Stimulated activated memory B cell treated with anti-CD40 and anti-IgM and Interleukin-4, amounts not matched to agents 10 μg/mL and 1 μg/mL and 100 μg/mL, for 72 hours (primary cell): Measurements from ENCODE around the gene KCNIP2.

Source experiments
- ATAC-seq: fragments of 150-1000 bp; cut with Tn5 transposase; 2 replicates; pipeline ENCODE4 v1.10.0; 2021
- H3K27ac Mint-ChIP-seq: one replicate; pipeline ENCODE4 v1.8.0; 2022; ENCODE audit warnings: mild to moderate bottlenecking, mixed read lengths
- H3K27me3 Mint-ChIP-seq: one replicate; pipeline ENCODE4 v1.8.0; 2022; ENCODE audit warnings: mixed read lengths
- H3K36me3 Mint-ChIP-seq: one replicate; pipeline ENCODE4 v1.8.0; 2022; ENCODE audit warnings: mixed read lengths
- H3K4me1 Mint-ChIP-seq: one replicate; pipeline ENCODE4 v1.8.0; 2022; ENCODE audit warnings: mixed read lengths
- H3K4me3 Mint-ChIP-seq: one replicate; pipeline ENCODE4 v1.8.0; 2022; ENCODE audit warnings: mild to moderate bottlenecking, moderate library complexity, mixed read lengths
- H3K9me3 Mint-ChIP-seq: one replicate; pipeline ENCODE4 v1.8.0; 2022; ENCODE audit warnings: mixed read lengths

KCNIP2 gene

GRCh38 chr10:101867931-101868330 is 24.3 kb upstream of the KCNIP2 start:
- Mint-ChIP-seq H3K9me3 (peaks cover 10% of the 10 kb centered on the region), H3K27me3 (no peaks in the 10 kb centered on the region), H3K4me3 (no peak overlapping the region), H3K27ac (no peak overlapping the region), H3K4me1 (no peaks in the 10 kb centered on the region), H3K36me3 (peaks cover 34% of the 10 kb centered on the region)
- no peak for ATAC-seq

- no peak for ATAC-seq
- Mint-ChIP-seq H3K27me3 (no peaks in the 10 kb centered on the region), H3K4me3 (no peak overlapping the region), H3K36me3 (peaks cover 41% of the 10 kb centered on the region), H3K4me1 (peaks cover 26% of the 10 kb centered on the region), H3K27ac (peak overlapping the region; percentile 53), H3K9me3 (peaks cover 13% of the 10 kb centered on the region)
Observed at GRCh38 chr10:101859530-101859929, 15.9 kb upstream of the KCNIP2 start.

- Mint-ChIP-seq H3K36me3 (peaks cover 35% of the 10 kb centered on the region), H3K4me3 (no peak overlapping the region), H3K27ac (peak overlapping the region; percentile 53), H3K9me3 (peaks cover 12% of the 10 kb centered on the region), H3K4me1 (peaks cover 26% of the 10 kb centered on the region), H3K27me3 (no peaks in the 10 kb centered on the region)
- peak; percentile 50 for ATAC-seq
Observed at GRCh38 chr10:101858723-101859500, 15.3 kb upstream of the KCNIP2 start.

- Mint-ChIP-seq H3K36me3 (peaks cover 28% of the 10 kb centered on the region), H3K9me3 (peaks cover 11% of the 10 kb centered on the region), H3K4me1 (peaks cover 26% of the 10 kb centered on the region), H3K27me3 (no peaks in the 10 kb centered on the region), H3K4me3 (no peak overlapping the region), H3K27ac (peak overlapping the region; percentile 53)
- no peak for ATAC-seq
Observed at GRCh38 chr10:101857802-101858476, 14.3 kb upstream of the KCNIP2 start.

GRCh38 chr10:101856626-101857025 is 13.0 kb upstream of the KCNIP2 start:
- H3K9me3 Mint-ChIP-seq = peaks cover 11% of the 10 kb centered on the region
- ATAC-seq = no peak
- H3K4me1 Mint-ChIP-seq = peaks cover 26% of the 10 kb centered on the region
- no peaks in the 10 kb centered on the region for H3K27me3 Mint-ChIP-seq
- peaks cover 20% of the 10 kb centered on the region for H3K36me3 Mint-ChIP-seq
- H3K4me3 Mint-ChIP-seq = no peak overlapping the region
- H3K27ac Mint-ChIP-seq = no peak overlapping the region

- Mint-ChIP-seq H3K4me1 (no peaks in the 10 kb centered on the region), H3K4me3 (no peak overlapping the region), H3K9me3 (no peaks in the 10 kb centered on the region), H3K27ac (peak overlapping the region; percentile 22), H3K36me3 (peaks cover 32% of the 10 kb centered on the region), H3K27me3 (no peaks in the 10 kb centered on the region)
- no peak for ATAC-seq
Observed at GRCh38 chr10:101851411-101852116, 8.0 kb upstream of the KCNIP2 start.

- Mint-ChIP-seq H3K27ac (peak overlapping the region; percentile 22), H3K36me3 (peaks cover 32% of the 10 kb centered on the region), H3K4me1 (no peaks in the 10 kb centered on the region), H3K27me3 (no peaks in the 10 kb centered on the region), H3K9me3 (no peaks in the 10 kb centered on the region), H3K4me3 (no peak overlapping the region)
- ATAC-seq = no peak
Observed at GRCh38 chr10:101850749-101851148, 7.1 kb upstream of the KCNIP2 start.

GRCh38 chr10:101848894-101849351 is 5.3 kb upstream of the KCNIP2 start:
- H3K27ac Mint-ChIP-seq = no peak overlapping the region
- H3K4me1 Mint-ChIP-seq = peaks cover 13% of the 10 kb centered on the region
- ATAC-seq = no peak
- no peaks in the 10 kb centered on the region for H3K9me3 Mint-ChIP-seq
- no peak overlapping the region for H3K4me3 Mint-ChIP-seq
- H3K36me3 Mint-ChIP-seq = peaks cover 32% of the 10 kb centered on the region
- no peaks in the 10 kb centered on the region for H3K27me3 Mint-ChIP-seq

- peaks cover 32% of the 10 kb centered on the region for H3K36me3 Mint-ChIP-seq
- H3K9me3 Mint-ChIP-seq = no peaks in the 10 kb centered on the region
- H3K4me3 Mint-ChIP-seq = no peak overlapping the region
- peaks cover 13% of the 10 kb centered on the region for H3K4me1 Mint-ChIP-seq
- H3K27me3 Mint-ChIP-seq = no peaks in the 10 kb centered on the region
- ATAC-seq = no peak
- no peak overlapping the region for H3K27ac Mint-ChIP-seq
Observed at GRCh38 chr10:101848408-101848807, 4.8 kb upstream of the KCNIP2 start.

- Mint-ChIP-seq H3K4me1 (peaks cover 38% of the 10 kb centered on the region), H3K4me3 (no peak overlapping the region), H3K27ac (no peak overlapping the region), H3K9me3 (no peaks in the 10 kb centered on the region), H3K36me3 (peaks cover 25% of the 10 kb centered on the region), H3K27me3 (no peaks in the 10 kb centered on the region)
- ATAC-seq = no peak
Observed at GRCh38 chr10:101845893-101846292, 2.3 kb upstream of the KCNIP2 start.

GRCh38 chr10:101841826-101842225 is 1.8 kb downstream of the KCNIP2 start:
- H3K4me1 Mint-ChIP-seq = peaks cover 59% of the 10 kb centered on the region
- no peak for ATAC-seq
- peak overlapping the region; percentile 33 for H3K4me3 Mint-ChIP-seq
- no peak overlapping the region for H3K27ac Mint-ChIP-seq
- no peaks in the 10 kb centered on the region for H3K36me3 Mint-ChIP-seq
- no peaks in the 10 kb centered on the region for H3K27me3 Mint-ChIP-seq
- no peaks in the 10 kb centered on the region for H3K9me3 Mint-ChIP-seq

- Mint-ChIP-seq H3K36me3 (no peaks in the 10 kb centered on the region), H3K4me1 (peaks cover 62% of the 10 kb centered on the region), H3K9me3 (no peaks in the 10 kb centered on the region), H3K27me3 (no peaks in the 10 kb centered on the region), H3K27ac (peak overlapping the region; percentile 36), H3K4me3 (peak overlapping the region; percentile 78)
- ATAC-seq = peak; percentile 85
Observed at GRCh38 chr10:101840741-101841453, 2.7 kb downstream of the KCNIP2 start.

GRCh38 chr10:101840102-101840684 is 3.4 kb downstream of the KCNIP2 start:
- ATAC-seq = no peak
- Mint-ChIP-seq H3K4me1 (peaks cover 65% of the 10 kb centered on the region), H3K4me3 (peak overlapping the region; percentile 78), H3K27me3 (no peaks in the 10 kb centered on the region), H3K9me3 (no peaks in the 10 kb centered on the region), H3K36me3 (no peaks in the 10 kb centered on the region), H3K27ac (peak overlapping the region; percentile 63)

- peak; percentile 65 for ATAC-seq
- no peaks in the 10 kb centered on the region for H3K36me3 Mint-ChIP-seq
- no peaks in the 10 kb centered on the region for H3K27me3 Mint-ChIP-seq
- no peaks in the 10 kb centered on the region for H3K9me3 Mint-ChIP-seq
- peaks cover 65% of the 10 kb centered on the region for H3K4me1 Mint-ChIP-seq
- H3K27ac Mint-ChIP-seq = peak overlapping the region; percentile 63
- peak overlapping the region; percentile 78 for H3K4me3 Mint-ChIP-seq
Observed at GRCh38 chr10:101839416-101840063, 4.1 kb downstream of the KCNIP2 start.
